ENCODE data around the gene VAV1.

The VAV1 gene

DNA sequence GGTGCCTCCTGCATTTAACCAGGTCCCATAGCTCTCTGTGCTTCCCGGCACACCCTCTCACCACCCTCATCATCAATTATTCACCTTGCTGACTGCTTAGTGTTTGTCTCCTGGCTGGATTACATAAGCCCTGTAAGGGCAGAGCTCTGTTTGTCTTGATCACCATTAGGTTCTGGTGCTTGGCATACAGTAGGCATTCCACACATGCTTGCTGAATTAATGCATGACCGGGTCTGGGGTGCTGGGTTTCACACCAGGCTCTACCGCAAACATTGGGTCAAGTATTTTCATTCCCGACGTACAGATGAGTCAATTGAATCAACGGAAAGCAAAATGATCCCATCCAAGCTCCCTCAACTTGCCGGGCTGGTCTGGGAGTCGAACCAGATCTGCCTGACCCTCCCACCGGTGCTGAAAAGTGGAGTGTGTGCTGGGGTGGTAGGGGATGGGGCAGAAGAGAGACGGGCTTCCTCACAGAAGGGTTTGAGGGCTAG is 28.5 kb downstream of the VAV1 start:
- Histone ChIP-seq H3K9ac (ENCODE audit: low read length) (peak overlapping the region; percentile 85), H3K27me3 (ENCODE audit: insufficient read depth, low read length) (no peaks in the 10 kb centered on the region), H3K4me2 (ENCODE audit: low read length) (peak overlapping the region; percentile 74), H3K9me3 (ENCODE audit: low read length) (no peaks in the 10 kb centered on the region), H3K36me3 (ENCODE audit: insufficient read depth, low read length) (peaks cover 7% of the 10 kb centered on the region; the same call in 1 of the 2 replicates), H3K79me2 (ENCODE audit: insufficient read depth, low read length) (peaks cover 35% of the 10 kb centered on the region), H3K4me3 (ENCODE audit: low read depth, low read length, poor library complexity, severe bottlenecking) (peak overlapping the region; percentile 67), H4K20me1 (ENCODE audit: insufficient read depth, low read length) (no peaks in the 10 kb centered on the region), H3K4me1 (ENCODE audit: insufficient read depth, low read length, severe bottlenecking) (peaks cover 44% of the 10 kb centered on the region), H2AFZ (ENCODE audit: low read length) (no peak overlapping the region), H3K9me2 (ENCODE audit: low read depth, low read length) (no peaks in the 10 kb centered on the region), H3K27ac (ENCODE audit: low read depth, low read length, poor library complexity, severe bottlenecking) (peak overlapping the region; percentile 99), H3F3A (ENCODE audit: insufficient read depth, low read length) (no peaks in the 10 kb centered on the region)
- TF ChIP-seq, protein P1, sequence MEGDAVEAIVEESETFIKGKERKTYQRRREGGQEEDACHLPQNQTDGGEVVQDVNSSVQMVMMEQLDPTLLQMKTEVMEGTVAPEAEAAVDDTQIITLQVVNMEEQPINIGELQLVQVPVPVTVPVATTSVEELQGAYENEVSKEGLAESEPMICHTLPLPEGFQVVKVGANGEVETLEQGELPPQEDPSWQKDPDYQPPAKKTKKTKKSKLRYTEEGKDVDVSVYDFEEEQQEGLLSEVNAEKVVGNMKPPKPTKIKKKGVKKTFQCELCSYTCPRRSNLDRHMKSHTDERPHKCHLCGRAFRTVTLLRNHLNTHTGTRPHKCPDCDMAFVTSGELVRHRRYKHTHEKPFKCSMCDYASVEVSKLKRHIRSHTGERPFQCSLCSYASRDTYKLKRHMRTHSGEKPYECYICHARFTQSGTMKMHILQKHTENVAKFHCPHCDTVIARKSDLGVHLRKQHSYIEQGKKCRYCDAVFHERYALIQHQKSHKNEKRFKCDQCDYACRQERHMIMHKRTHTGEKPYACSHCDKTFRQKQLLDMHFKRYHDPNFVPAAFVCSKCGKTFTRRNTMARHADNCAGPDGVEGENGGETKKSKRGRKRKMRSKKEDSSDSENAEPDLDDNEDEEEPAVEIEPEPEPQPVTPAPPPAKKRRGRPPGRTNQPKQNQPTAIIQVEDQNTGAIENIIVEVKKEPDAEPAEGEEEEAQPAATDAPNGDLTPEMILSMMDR (IDR thresholded peaks at IDR 0.05; ENCODE audit: low read length) = no peak
- TF ChIP-seq EZH2 (IDR thresholded peaks at IDR 0.05; ENCODE audit: borderline replicate concordance, low read length) = no peak

DNA sequence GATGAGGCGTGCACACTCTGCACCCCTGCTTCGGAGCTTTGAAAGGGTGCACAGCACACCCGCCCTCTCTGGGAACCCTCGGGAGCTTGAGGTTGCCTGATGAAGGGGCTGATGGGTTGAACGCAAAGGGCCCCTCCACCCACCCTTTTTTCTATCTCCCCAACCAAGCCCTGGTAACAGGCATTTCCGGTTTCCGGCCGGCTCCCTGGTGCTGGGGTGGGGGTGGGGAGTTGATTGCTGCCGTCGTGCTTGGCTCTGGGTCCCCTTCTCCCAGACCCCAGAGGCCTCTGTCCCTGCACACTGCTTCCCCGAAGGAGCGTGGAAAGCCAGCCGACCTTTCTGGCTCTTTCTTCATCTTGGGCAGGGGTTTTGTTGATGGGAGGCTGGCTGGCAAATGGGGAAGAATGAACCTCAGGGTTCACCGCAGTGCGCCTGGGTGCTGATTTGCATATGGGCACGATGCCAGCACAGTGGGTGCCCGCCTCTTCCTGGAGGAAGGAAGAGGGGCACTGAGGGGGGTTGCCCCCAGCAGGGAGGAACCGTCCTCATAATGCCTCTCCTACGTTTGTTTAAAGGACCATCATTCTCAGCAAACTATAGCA is 29.1 kb downstream of the VAV1 start:
- no peaks in the 10 kb centered on the region for H3K27me3 ChIP-seq (ENCODE audit: insufficient read depth, low read length)
- peak overlapping the region; percentile 67 for H3K4me3 ChIP-seq (ENCODE audit: low read depth, low read length, poor library complexity, severe bottlenecking)
- no peaks in the 10 kb centered on the region for H3K9me3 ChIP-seq (ENCODE audit: low read length)
- H3K9ac ChIP-seq (ENCODE audit: low read length) = peak overlapping the region; percentile 85
- H3K79me2 ChIP-seq (ENCODE audit: insufficient read depth, low read length) = peaks cover 32% of the 10 kb centered on the region
- H3K36me3 ChIP-seq (ENCODE audit: insufficient read depth, low read length) = peaks cover 7% of the 10 kb centered on the region; the same call in 1 of the 2 replicates
- H4K20me1 ChIP-seq (ENCODE audit: insufficient read depth, low read length) = no peaks in the 10 kb centered on the region
- H3K4me1 ChIP-seq (ENCODE audit: insufficient read depth, low read length, severe bottlenecking) = peaks cover 44% of the 10 kb centered on the region
- H3K4me2 ChIP-seq (ENCODE audit: low read length) = peak overlapping the region; percentile 74
- H3F3A ChIP-seq (ENCODE audit: insufficient read depth, low read length) = no peaks in the 10 kb centered on the region
- no peaks in the 10 kb centered on the region for H3K9me2 ChIP-seq (ENCODE audit: low read depth, low read length)
- peak overlapping the region; percentile 99 for H3K27ac ChIP-seq (ENCODE audit: low read depth, low read length, poor library complexity, severe bottlenecking)
- no peak overlapping the region for H2AFZ ChIP-seq (ENCODE audit: low read length)
- TF ChIP-seq, protein P1 (IDR thresholded peaks at IDR 0.05; ENCODE audit: low read length) = no peak
- no peak for TF ChIP-seq EZH2 (IDR thresholded peaks at IDR 0.05; ENCODE audit: borderline replicate concordance, low read length)

DNA sequence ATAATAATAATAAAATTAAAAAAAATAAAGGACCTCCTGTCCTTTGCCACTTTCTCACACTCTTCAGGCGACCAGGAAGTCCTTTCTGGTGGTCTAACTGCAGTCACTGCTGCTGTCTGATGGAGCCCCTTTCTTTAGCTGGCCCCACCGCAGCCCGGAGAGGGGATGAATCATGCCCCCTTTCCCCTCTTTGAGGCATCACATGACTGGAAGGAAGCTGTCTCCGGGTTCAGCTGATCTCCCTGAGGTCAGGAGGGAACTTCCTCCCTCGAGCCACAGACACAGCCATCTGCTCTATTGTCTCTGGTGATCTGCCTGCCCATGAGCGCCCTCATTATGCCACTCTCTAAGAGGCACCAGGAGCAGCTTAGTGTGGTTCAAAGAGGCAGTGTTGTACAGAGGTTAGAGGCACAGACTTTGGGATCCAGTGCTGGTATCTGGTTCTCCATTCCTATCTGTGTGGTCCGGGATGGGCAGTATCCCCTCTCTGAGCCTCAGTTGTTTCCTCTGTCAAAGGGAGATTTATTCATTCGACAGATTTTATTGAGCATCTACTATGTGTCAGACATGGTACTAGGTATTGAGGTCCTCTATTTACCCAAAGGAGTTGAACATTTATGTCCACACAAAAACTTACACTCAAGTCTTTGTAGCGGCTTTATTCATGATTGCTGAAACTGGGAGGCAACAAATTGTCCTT is 30.0 kb downstream of the VAV1 start:
- H3K4me3 ChIP-seq (ENCODE audit: low read depth, low read length, poor library complexity, severe bottlenecking) = peak overlapping the region; percentile 47
- H3K9me3 ChIP-seq (ENCODE audit: low read length) = no peaks in the 10 kb centered on the region
- peaks cover 8% of the 10 kb centered on the region; the same call in 1 of the 2 replicates for H3K36me3 ChIP-seq (ENCODE audit: insufficient read depth, low read length)
- no peaks in the 10 kb centered on the region for H3K27me3 ChIP-seq (ENCODE audit: insufficient read depth, low read length)
- TF ChIP-seq, protein P1 (IDR thresholded peaks at IDR 0.05; ENCODE audit: low read length) = peak; percentile 62
- no peak for TF ChIP-seq EZH2 (IDR thresholded peaks at IDR 0.05; ENCODE audit: borderline replicate concordance, low read length)
- no peaks in the 10 kb centered on the region for H4K20me1 ChIP-seq (ENCODE audit: insufficient read depth, low read length)
- peak overlapping the region; percentile 59 for H3K4me2 ChIP-seq (ENCODE audit: low read length)
- no peaks in the 10 kb centered on the region for H3F3A ChIP-seq (ENCODE audit: insufficient read depth, low read length)
- H3K79me2 ChIP-seq (ENCODE audit: insufficient read depth, low read length) = peaks cover 32% of the 10 kb centered on the region
- H3K9ac ChIP-seq (ENCODE audit: low read length) = peak overlapping the region; percentile 49
- H3K4me1 ChIP-seq (ENCODE audit: insufficient read depth, low read length, severe bottlenecking) = peaks cover 44% of the 10 kb centered on the region
- H3K9me2 ChIP-seq (ENCODE audit: low read depth, low read length) = no peaks in the 10 kb centered on the region
- peak overlapping the region; percentile 99 for H3K27ac ChIP-seq (ENCODE audit: low read depth, low read length, poor library complexity, severe bottlenecking)
- no peak overlapping the region for H2AFZ ChIP-seq (ENCODE audit: low read length)
